Activated naive CD8-positive, alpha-beta T cell treated with anti-CD3 and anti-CD28 coated beads, Interleukin-2, amount 50 U/mL, for 24 hours (primary cell): Measurements from ENCODE around the gene PLEKHJ1.
A peak's percentile ranks its signal among the peaks of the same experiment; 100 is the strongest.
"Not testable (repeated sequence)": the region's sequence is repeated elsewhere in the genome, so short reads cannot be mapped to it uniquely, and the experiment has no call there.

Experiments used
- ATAC-seq: fragments of 150-1000 bp; cut with Tn5 transposase; one replicate; pipeline ENCODE4 v1.10.0; 2021
- DNase-seq: peaks from one replicate; pipeline ENCODE4 v3.0.0; 2021
- H3K27ac Mint-ChIP-seq: one replicate; pipeline ENCODE4 v1.8.0; 2021; ENCODE audit warnings: mild to moderate bottlenecking, mixed read lengths
- H3K27me3 Mint-ChIP-seq: one replicate; pipeline ENCODE4 v1.8.0; 2021; ENCODE audit warnings: mixed read lengths
- H3K36me3 Mint-ChIP-seq: one replicate; pipeline ENCODE4 v1.8.0; 2021; ENCODE audit warnings: low read depth, mixed read lengths
- H3K4me1 Mint-ChIP-seq: one replicate; pipeline ENCODE4 v1.8.0; 2021; ENCODE audit warnings: mixed read lengths
- H3K4me3 Mint-ChIP-seq: one replicate; pipeline ENCODE4 v1.8.0; 2021; ENCODE audit warnings: mild to moderate bottlenecking, moderate library complexity, mixed read lengths
- H3K9me3 Mint-ChIP-seq: one replicate; pipeline ENCODE4 v1.8.0; 2021; ENCODE audit warnings: mixed read lengths

PLEKHJ1 gene, protein sequence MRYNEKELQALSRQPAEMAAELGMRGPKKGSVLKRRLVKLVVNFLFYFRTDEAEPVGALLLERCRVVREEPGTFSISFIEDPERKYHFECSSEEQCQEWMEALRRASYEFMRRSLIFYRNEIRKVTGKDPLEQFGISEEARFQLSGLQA

GRCh38 chr19:2236314-2237050 is at the start of gene PLEKHJ1, which contains the start of gene SF3A2:
PLEKHJ1 (minus strand) TSS chr19:2236329; CDS start chr19:2236248, 81 bp downstream.
SF3A2 (plus strand) TSS chr19:2236824; CDS start chr19:2243419, 6,595 bp downstream.
- DNase-seq (peak; percentile 98), ATAC-seq (peak; percentile 72)
- Mint-ChIP-seq H3K4me1 (peaks cover 64% of the 10 kb centered on the region), H3K36me3 (peaks cover 51% of the 10 kb centered on the region), H3K4me3 (peak within 1 kb of the TSS; percentile 85), H3K9me3 (no peaks in the 10 kb centered on the region), H3K27ac (peak within 1 kb of the TSS; percentile 98), H3K27me3 (peaks cover 5% of the 10 kb centered on the region)

- ATAC-seq (no peak), DNase-seq (no peak)
- Mint-ChIP-seq H3K9me3 (no peaks in the 10 kb centered on the region), H3K27ac (no peak overlapping the region), H3K4me1 (peaks cover 13% of the 10 kb centered on the region), H3K4me3 (no peak overlapping the region), H3K36me3 (no peaks in the 10 kb centered on the region), H3K27me3 (peaks cover 6% of the 10 kb centered on the region)
Observed at GRCh38 chr19:2283835-2284507, 47.8 kb upstream of the PLEKHJ1 start.

DNA sequence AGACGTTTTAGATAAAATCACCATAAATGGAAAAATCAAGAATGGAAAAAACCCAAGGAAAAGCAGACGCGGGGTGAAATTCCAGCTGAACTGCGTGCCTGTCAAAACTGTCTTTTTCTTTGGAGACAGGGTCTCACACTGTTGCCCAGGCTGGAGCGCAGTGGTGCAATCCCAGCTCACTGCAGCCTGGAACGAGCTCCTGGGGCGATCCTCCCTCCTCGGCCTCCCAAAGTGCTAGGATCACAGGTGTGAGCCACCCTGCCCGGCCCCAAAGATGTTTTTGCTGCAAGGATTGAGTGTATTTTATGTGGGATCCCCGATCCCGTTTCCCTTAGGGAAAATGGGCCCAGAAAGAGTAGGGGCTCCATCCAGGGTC is 46.7 kb upstream of the PLEKHJ1 start:
- H3K27ac Mint-ChIP-seq = no peak overlapping the region
- no peak for ATAC-seq

DNA sequence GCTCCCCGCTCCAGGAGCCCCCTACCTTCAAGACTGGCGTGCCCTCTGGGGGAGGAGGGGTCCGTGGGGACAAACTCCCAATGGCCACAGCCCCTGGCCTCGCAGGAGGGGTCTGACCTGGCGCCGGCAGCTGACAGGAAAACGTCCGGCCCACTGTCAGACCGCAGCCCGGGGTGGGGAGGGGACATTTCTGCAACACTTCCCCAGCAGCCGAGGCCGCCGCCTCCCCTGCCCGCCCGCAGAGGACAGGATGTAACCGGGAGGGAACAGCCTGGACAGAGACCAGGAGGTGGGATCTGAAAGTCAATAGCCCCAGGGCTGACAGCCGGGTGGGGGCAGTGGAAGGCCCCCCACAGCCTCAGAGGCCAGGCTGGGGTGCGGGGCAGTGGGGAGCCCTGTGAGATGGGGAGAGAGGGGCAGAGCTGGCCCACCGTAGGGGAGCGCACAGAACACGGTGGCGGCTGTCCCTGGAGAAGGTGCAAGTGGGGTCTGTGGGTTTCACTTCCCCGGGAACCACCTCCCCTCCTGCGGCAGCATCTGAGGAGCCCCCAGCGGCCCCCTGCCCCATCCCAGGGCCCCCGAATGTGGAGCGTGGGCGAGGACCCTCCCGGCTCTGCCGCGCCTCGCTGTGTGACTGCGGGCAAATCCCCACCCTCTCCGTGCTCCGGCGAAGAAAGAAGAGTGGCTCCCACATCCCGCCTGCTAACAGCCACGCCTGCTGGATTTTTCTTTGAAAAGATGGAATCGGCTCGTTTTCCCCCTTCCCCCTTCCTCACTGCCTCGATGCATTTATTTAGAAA is 46.1 kb upstream of the PLEKHJ1 start, which contains the start of gene PEAK3:
Gene PEAK3, minus strand, starts transcription at position 114 of the 800 bp plus-strand sequence. CDS start 1,244 bp downstream, outside the sequence.
- no peaks in the 10 kb centered on the region for H3K9me3 Mint-ChIP-seq
- H3K4me1 Mint-ChIP-seq = peaks cover 11% of the 10 kb centered on the region
- H3K27ac Mint-ChIP-seq = no peak within 1 kb of the TSS
- H3K4me3 Mint-ChIP-seq = peak within 1 kb of the TSS; percentile 40
- peak; percentile 53 for DNase-seq
- H3K36me3 Mint-ChIP-seq = no peaks in the 10 kb centered on the region
- peak; percentile 30 for ATAC-seq
- peaks cover 2% of the 10 kb centered on the region for H3K27me3 Mint-ChIP-seq

More for the DNA sequence above, 46.7 kb upstream of the PLEKHJ1 start:
- Mint-ChIP-seq H3K27me3 (peaks cover 2% of the 10 kb centered on the region), H3K36me3 (no peaks in the 10 kb centered on the region), H3K4me3 (no peak overlapping the region), H3K4me1 (peaks cover 11% of the 10 kb centered on the region), H3K9me3 (no peaks in the 10 kb centered on the region)
- no peak for DNase-seq

- ATAC-seq, H3K36me3 Mint-ChIP-seq: not testable (repeated sequence)
Observed at GRCh38 chr19:2281265-2282061, 45.3 kb upstream of the PLEKHJ1 start.

GRCh38 chr19:2280633-2281264 is 44.6 kb upstream of the PLEKHJ1 start:
- H3K27ac Mint-ChIP-seq = no peak overlapping the region
- no peaks in the 10 kb centered on the region for H3K9me3 Mint-ChIP-seq
- H3K27me3 Mint-ChIP-seq = peaks cover 2% of the 10 kb centered on the region
- peaks cover 11% of the 10 kb centered on the region for H3K4me1 Mint-ChIP-seq
- no peak for ATAC-seq
- no peaks in the 10 kb centered on the region for H3K36me3 Mint-ChIP-seq
- DNase-seq = no peak
- H3K4me3 Mint-ChIP-seq = no peak overlapping the region

More at GRCh38 chr19:2281265-2282061, 45.3 kb upstream of the PLEKHJ1 start:
- not testable (repeated sequence) for H3K27ac Mint-ChIP-seq, H3K9me3 Mint-ChIP-seq, DNase-seq, H3K27me3 Mint-ChIP-seq
- peaks cover 11% of the 10 kb centered on the region for H3K4me1 Mint-ChIP-seq
- peak overlapping the region; percentile 40 for H3K4me3 Mint-ChIP-seq

- peaks cover 9% of the 10 kb centered on the region for H3K36me3 Mint-ChIP-seq
- H3K27ac Mint-ChIP-seq = no peak overlapping the region
- H3K4me3 Mint-ChIP-seq = no peak overlapping the region
- H3K4me1 Mint-ChIP-seq = peaks cover 24% of the 10 kb centered on the region
- no peak for ATAC-seq
- no peak for DNase-seq
- H3K9me3 Mint-ChIP-seq = no peaks in the 10 kb centered on the region
- H3K27me3 Mint-ChIP-seq = peaks cover 2% of the 10 kb centered on the region
Observed at GRCh38 chr19:2278459-2279158, 42.5 kb upstream of the PLEKHJ1 start.

DNA sequence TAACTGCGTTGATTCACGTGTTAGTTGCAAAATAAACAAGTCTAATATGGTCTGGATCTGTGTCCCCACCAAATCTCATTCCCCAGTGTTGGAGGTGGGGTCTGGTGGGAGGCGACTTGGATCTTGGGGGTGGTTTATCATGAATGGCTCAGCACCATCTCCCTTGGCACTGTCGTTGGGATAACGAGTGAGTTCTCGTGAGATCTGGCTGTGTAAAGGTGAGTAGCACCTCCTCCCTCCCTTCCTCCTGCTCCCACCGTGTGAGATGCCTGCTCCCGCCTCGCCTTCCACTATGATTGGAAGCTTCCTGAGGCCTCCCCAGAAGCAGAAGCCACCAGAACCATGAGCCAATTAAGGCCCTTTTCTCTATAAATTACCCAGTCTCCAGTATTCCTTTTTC is 41.0 kb upstream of the PLEKHJ1 start:
- Mint-ChIP-seq H3K4me1 (peaks cover 29% of the 10 kb centered on the region), H3K27me3 (no peaks in the 10 kb centered on the region), H3K27ac (no peak overlapping the region), H3K36me3 (peaks cover 16% of the 10 kb centered on the region), H3K4me3 (no peak overlapping the region), H3K9me3 (no peaks in the 10 kb centered on the region)
- no peak for ATAC-seq
- no peak for DNase-seq

- ATAC-seq (no peak), DNase-seq (no peak)
- Mint-ChIP-seq H3K27me3 (no peaks in the 10 kb centered on the region), H3K36me3 (peaks cover 20% of the 10 kb centered on the region), H3K27ac (no peak overlapping the region), H3K9me3 (no peaks in the 10 kb centered on the region), H3K4me1 (peaks cover 29% of the 10 kb centered on the region), H3K4me3 (no peak overlapping the region)
Observed at GRCh38 chr19:2276429-2276986, 40.4 kb upstream of the PLEKHJ1 start.

DNA sequence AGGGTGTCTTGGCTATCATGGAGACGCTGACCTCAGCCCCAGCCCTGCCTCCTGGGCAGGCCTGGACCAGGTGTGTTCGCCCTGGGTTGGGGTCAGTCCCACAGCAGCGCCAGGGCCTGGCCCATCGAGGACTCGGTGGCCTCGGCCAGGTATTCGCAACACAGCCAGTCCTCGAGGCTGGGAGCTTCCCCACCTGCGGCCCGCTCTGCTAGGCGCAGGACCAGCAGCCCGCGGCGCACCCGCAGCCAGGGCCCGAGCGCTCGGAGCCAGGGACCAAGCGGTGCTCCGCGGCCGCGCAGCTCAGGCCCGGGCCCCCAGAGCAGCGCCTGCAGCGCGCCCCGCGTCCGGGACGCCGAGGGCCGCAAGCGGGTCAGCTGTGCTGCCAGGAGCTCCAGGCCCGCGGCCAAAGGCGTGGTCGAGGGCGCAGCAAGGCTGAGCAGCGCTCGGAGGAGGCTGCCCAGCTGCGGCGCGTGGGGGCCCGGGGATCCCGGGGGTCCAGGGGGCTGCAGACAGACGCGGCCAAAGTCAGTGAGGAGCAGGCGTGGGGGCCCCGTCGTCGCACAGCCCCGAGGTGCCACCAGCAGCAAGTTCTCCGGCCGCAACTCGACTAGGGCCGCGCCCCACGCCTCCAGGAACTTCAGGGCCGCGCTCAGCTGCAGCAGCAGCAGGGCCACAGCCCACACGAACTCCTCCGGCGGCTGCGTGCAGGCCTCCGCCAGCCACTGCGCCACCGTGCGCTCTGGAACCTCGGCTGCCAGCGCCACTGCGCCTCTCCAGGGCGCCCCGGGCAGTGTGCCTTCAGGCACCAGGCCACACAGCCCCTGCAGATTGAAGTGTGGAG is 39.7 kb upstream of the PLEKHJ1 start:
- Mint-ChIP-seq H3K27me3 (no peaks in the 10 kb centered on the region), H3K27ac (no peak overlapping the region), H3K4me1 (peaks cover 31% of the 10 kb centered on the region), H3K4me3 (no peak overlapping the region), H3K36me3 (peaks cover 24% of the 10 kb centered on the region), H3K9me3 (no peaks in the 10 kb centered on the region)
- DNase-seq (no peak), ATAC-seq (no peak)

DNA sequence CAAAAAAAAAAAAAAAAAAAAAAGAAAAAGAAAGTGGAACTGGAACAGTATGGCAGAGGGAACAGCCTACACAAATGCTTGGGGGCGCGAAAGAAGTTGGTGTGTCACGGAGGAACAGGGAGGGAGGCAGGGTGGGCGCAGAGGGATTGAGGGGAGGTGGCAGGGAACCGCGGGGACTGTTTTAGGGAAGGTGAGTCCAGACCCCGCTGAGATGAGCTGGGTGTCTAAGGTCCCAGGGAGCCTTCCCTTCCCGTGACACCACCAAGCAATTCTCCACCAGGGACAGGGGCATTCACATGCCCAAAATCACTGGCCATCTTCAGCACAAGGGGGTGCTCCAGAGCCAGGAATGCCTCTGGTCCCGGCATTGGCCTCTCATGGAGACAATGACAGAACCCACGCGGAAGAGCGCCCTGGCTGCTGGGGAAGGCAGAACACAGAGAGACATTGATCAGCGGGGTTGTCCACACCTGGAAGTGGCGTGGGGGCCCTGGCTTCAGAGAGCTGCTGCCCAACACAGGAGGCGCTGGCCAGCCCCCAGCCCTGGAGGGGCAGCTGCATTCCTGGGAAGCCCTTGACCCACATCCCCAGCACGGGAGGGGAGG is 38.9 kb upstream of the PLEKHJ1 start:
- no peak overlapping the region for H3K4me3 Mint-ChIP-seq
- H3K27ac Mint-ChIP-seq = peak overlapping the region; percentile 56
- no peaks in the 10 kb centered on the region for H3K27me3 Mint-ChIP-seq
- ATAC-seq (no peak), DNase-seq (peak; percentile 43)
- H3K4me1 Mint-ChIP-seq = peaks cover 31% of the 10 kb centered on the region
- H3K9me3 Mint-ChIP-seq = no peaks in the 10 kb centered on the region
- H3K36me3 Mint-ChIP-seq = peaks cover 25% of the 10 kb centered on the region
